WTC11 (cell line): ENCODE data around the gene TBC1D19. TPM values are rescaled to one million over a fixed set of nuclear protein-coding genes. Genes with fewer than 3 reads are reported as not detected.

Experiments used
- ATAC-seq: fragments of 200-7000 bp; cut with Tn5 transposase; 2 replicates; pipeline ENCODE4 v1.10.0; 2021; ENCODE audit warnings: mild to moderate bottlenecking, moderate library complexity
- CTCF ChIA-PET: fragments of 300-600 bp; sonication (Branson Sonifier 250); formaldehyde crosslinking; loops from one replicate; lab custom pipeline; 2021; ENCODE audit warnings: antibody characterized with exemption; lab: Charles Lee
- POLR2A ChIA-PET: fragments of 350-600 bp; sonication (Branson Sonifier 250); formaldehyde crosslinking; loops from one replicate; lab custom pipeline; 2021; ENCODE audit warnings: antibody characterized with exemption; lab: Charles Lee
- DNase-seq: peaks from one replicate; pipeline ENCODE4 v3.0.0; 2021; ENCODE audit warnings: low spot score
- H3K27ac Mint-ChIP-seq: 2 replicates; pipeline ENCODE4 v1.8.0; 2021; ENCODE audit warnings: mixed read lengths
- H3K27me3 Mint-ChIP-seq: 2 replicates; pipeline ENCODE4 v1.8.0; 2021; ENCODE audit warnings: low read depth, mild to moderate bottlenecking, moderate library complexity, mixed read lengths
- H3K36me3 Mint-ChIP-seq: 2 replicates; pipeline ENCODE4 v1.8.0; 2021; ENCODE audit warnings: mixed read lengths
- H3K4me1 Mint-ChIP-seq: 2 replicates; pipeline ENCODE4 v1.8.0; 2022; ENCODE audit warnings: mixed read lengths
- H3K4me3 Mint-ChIP-seq: 2 replicates; pipeline ENCODE4 v1.8.0; 2021; ENCODE audit warnings: mild to moderate bottlenecking, moderate library complexity, mixed read lengths
- H3K9me3 Mint-ChIP-seq: 2 replicates; pipeline ENCODE4 v1.8.0; 2021; ENCODE audit warnings: mixed read lengths
- ELF4 ChIP-seq: sonication (generic); formaldehyde crosslinking; IDR thresholded peaks from 2 replicates; pipeline ENCODE4 v1.8.1; 2022; ENCODE audit warnings: low read depth, mild to moderate bottlenecking, moderate library complexity, missing genetic modification reagents
- GRHL2 ChIP-seq: fragments of 250-450 bp; sonication (Bioruptor Pico); IDR thresholded peaks from 2 replicates; pipeline ENCODE4 v1.8.0; 2022; ENCODE audit warnings: mild to moderate bottlenecking, moderate library complexity; ENCODE audit not compliant: insufficient replicate concordance, severe bottlenecking
- HMGA2 ChIP-seq: fragments of 250-450 bp; sonication (Bioruptor Pico); IDR thresholded peaks from 2 replicates; pipeline ENCODE4 v1.4.0; 2021; ENCODE audit warnings: mild to moderate bottlenecking, moderate library complexity
- MYBL2 ChIP-seq: sonication (generic); formaldehyde crosslinking; IDR thresholded peaks from 2 replicates; pipeline ENCODE4 v1.8.1; 2023; ENCODE audit warnings: mild to moderate bottlenecking, moderate library complexity, missing genetic modification reagents
- NFATC4 ChIP-seq: fragments of 250-450 bp; sonication (Bioruptor Pico); IDR thresholded peaks from 2 replicates; pipeline ENCODE4 v1.9.0; 2021; ENCODE audit warnings: mild to moderate bottlenecking
- PRRX2 ChIP-seq: fragments of 250-450 bp; sonication (Bioruptor Pico); IDR thresholded peaks from 2 replicates; pipeline ENCODE4 v1.8.0; 2021; ENCODE audit warnings: mild to moderate bottlenecking
- SP1 ChIP-seq: sonication (generic); formaldehyde crosslinking; conservative IDR thresholded peaks from 2 replicates; pipeline ENCODE4 v1.8.1; 2022; ENCODE audit warnings: missing genetic modification reagents
- TCF7 ChIP-seq: sonication (generic); formaldehyde crosslinking; IDR thresholded peaks from 2 replicates; pipeline ENCODE4 v1.8.0; 2022; ENCODE audit warnings: mild to moderate bottlenecking, low read depth, missing genetic modification reagents, moderate library complexity
- ZNF121 ChIP-seq: sonication (generic); formaldehyde crosslinking; IDR thresholded peaks from 2 replicates; pipeline ENCODE4 v1.8.0; 2023; ENCODE audit warnings: missing genetic modification reagents
- ZNF138 ChIP-seq: sonication (generic); formaldehyde crosslinking; conservative IDR thresholded peaks from 2 replicates; pipeline ENCODE4 v1.8.1; 2022; ENCODE audit warnings: mild to moderate bottlenecking, moderate library complexity, missing genetic modification reagents
- ZNF317 ChIP-seq: sonication (generic); formaldehyde crosslinking; IDR thresholded peaks from 2 replicates; pipeline ENCODE4 v1.8.1; 2023; ENCODE audit warnings: low read depth, mild to moderate bottlenecking, moderate library complexity, missing genetic modification reagents, borderline replicate concordance
- total RNA-seq: library from RNA; stranded (reverse); gene quantifications from 3 replicates; pipeline ENCODE4 v1.2.3, GENCODE V29; 2021
- TF ChIP-seq, protein P1 (sequence below): sonication (generic); formaldehyde crosslinking; IDR thresholded peaks from 2 replicates; pipeline ENCODE4 v1.8.1; 2022; ENCODE audit warnings: low read depth, mild to moderate bottlenecking, moderate library complexity, missing genetic modification reagents, borderline replicate concordance
- TF ChIP-seq, protein P2 (sequence below): fragments of 250-450 bp; sonication (Bioruptor Pico); IDR thresholded peaks from 2 replicates; pipeline ENCODE4 v1.9.0; 2021; ENCODE audit warnings: mild to moderate bottlenecking, borderline replicate concordance
- TF ChIP-seq, protein P3 (sequence below): sonication (generic); formaldehyde crosslinking; IDR thresholded peaks from 2 replicates; pipeline ENCODE4 v1.8.1; 2023; ENCODE audit warnings: mild to moderate bottlenecking, missing genetic modification reagents
- TF ChIP-seq, protein P4 (sequence below): sonication (generic); formaldehyde crosslinking; IDR thresholded peaks from 2 replicates; pipeline ENCODE4 v1.8.0; 2022; ENCODE audit warnings: mild to moderate bottlenecking, missing genetic modification reagents
- TF ChIP-seq, protein P5 (sequence below): fragments of 250-450 bp; sonication (Bioruptor Pico); IDR thresholded peaks from 2 replicates; pipeline ENCODE4 v1.9.0; 2021; ENCODE audit warnings: moderate library complexity, mild to moderate bottlenecking, inconsistent platforms, borderline replicate concordance
- TF ChIP-seq, protein P6 (sequence below): sonication (generic); formaldehyde crosslinking; IDR thresholded peaks from 2 replicates; pipeline ENCODE4 v1.8.0; 2022; ENCODE audit warnings: mild to moderate bottlenecking, missing genetic modification reagents
- TF ChIP-seq, protein P7 (sequence below): sonication (generic); formaldehyde crosslinking; IDR thresholded peaks from 2 replicates; pipeline ENCODE4 v1.8.0; 2022; ENCODE audit warnings: mild to moderate bottlenecking, missing genetic modification reagents
- TF ChIP-seq, protein P8 (sequence below): fragments of 250-450 bp; sonication (Bioruptor Pico); IDR thresholded peaks from 2 replicates; pipeline ENCODE4 v1.9.0; 2021; ENCODE audit warnings: mild to moderate bottlenecking

TBC1D19 gene
- total RNA-seq, 1 experiment from 2014 or later: 2.1 TPM

DNA sequence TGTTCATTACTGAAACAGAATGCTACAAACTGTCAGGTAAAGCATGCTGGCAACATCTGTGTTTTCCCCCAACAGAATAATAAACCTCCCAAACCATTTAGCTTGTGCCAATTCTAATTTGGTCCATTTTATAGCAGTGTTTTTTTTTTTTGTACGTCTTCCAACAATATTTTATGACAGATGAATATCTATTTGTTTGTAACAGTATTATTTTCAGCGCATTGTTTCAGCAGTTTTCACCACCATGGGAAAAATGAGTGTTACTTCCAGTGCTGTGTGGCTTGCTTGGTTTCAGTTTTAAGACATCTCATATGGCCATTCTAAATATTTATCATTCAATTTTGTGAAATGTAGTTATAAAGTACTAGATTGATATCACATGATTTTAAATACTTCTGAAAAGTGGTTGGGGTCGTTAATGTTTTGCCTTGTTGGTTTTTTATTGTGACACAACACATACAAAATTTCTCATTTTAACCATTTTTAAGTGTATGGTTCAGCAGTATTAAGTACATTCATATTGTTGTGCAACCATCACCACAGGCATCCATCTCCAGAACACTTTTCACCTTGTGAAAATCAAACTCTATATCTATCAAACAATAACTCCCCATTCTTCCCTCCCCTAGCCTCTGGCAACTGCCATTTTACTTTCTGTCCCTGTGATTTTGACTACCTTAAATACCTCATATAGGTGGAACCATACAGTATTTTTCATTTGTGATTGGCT, 25.6 kb upstream of the TBC1D19 start (continued):
- TF ChIP-seq, protein P1, sequence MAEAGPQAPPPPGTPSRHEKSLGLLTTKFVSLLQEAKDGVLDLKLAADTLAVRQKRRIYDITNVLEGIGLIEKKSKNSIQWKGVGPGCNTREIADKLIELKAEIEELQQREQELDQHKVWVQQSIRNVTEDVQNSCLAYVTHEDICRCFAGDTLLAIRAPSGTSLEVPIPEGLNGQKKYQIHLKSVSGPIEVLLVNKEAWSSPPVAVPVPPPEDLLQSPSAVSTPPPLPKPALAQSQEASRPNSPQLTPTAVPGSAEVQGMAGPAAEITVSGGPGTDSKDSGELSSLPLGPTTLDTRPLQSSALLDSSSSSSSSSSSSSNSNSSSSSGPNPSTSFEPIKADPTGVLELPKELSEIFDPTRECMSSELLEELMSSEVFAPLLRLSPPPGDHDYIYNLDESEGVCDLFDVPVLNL (CRISPR knock-in tag): no peak
- TF ChIP-seq MYBL2 (CRISPR knock-in tag): no peak
- no peak for TF ChIP-seq ZNF121 (CRISPR knock-in tag)
- TF ChIP-seq SP1 (CRISPR knock-in tag): no peak

DNA sequence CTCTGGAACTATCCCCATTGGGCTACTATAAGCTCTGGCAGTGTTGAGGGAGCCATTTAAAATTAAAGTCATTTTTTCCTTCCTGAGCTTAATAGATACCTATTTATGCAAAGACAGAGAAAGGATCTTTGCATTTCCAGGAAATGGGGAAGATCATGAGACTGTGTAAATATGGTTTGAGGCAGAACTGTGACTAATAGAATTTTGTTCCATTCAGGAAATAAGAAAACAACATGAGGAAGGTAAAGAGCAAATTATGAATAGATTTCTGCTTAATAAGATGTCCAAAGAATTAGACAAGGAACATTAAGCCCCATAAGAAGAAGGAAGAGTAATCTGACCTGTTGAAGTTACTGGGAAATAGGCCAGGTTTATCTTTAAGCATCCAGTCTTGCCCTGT, 17.8 kb upstream of the TBC1D19 start:
- Mint-ChIP-seq H3K9me3 (peaks cover 5% of the 10 kb centered on the region; the same call in 1 of the 2 replicates), H3K27me3 (peaks cover 3% of the 10 kb centered on the region), H3K27ac (no peak overlapping the region), H3K4me3 (no peak overlapping the region), H3K4me1 (no peaks in the 10 kb centered on the region), H3K36me3 (no peaks in the 10 kb centered on the region)
- ChIA-PET POLR2A (no interaction called here), CTCF (no interaction called here)
- DNase-seq: no peak
- ATAC-seq: no peak
- TF ChIP-seq PRRX2: no peak
- TF ChIP-seq ELF4: no peak
- TF ChIP-seq ZNF317 (CRISPR knock-in tag): no peak
- TF ChIP-seq, protein P2, sequence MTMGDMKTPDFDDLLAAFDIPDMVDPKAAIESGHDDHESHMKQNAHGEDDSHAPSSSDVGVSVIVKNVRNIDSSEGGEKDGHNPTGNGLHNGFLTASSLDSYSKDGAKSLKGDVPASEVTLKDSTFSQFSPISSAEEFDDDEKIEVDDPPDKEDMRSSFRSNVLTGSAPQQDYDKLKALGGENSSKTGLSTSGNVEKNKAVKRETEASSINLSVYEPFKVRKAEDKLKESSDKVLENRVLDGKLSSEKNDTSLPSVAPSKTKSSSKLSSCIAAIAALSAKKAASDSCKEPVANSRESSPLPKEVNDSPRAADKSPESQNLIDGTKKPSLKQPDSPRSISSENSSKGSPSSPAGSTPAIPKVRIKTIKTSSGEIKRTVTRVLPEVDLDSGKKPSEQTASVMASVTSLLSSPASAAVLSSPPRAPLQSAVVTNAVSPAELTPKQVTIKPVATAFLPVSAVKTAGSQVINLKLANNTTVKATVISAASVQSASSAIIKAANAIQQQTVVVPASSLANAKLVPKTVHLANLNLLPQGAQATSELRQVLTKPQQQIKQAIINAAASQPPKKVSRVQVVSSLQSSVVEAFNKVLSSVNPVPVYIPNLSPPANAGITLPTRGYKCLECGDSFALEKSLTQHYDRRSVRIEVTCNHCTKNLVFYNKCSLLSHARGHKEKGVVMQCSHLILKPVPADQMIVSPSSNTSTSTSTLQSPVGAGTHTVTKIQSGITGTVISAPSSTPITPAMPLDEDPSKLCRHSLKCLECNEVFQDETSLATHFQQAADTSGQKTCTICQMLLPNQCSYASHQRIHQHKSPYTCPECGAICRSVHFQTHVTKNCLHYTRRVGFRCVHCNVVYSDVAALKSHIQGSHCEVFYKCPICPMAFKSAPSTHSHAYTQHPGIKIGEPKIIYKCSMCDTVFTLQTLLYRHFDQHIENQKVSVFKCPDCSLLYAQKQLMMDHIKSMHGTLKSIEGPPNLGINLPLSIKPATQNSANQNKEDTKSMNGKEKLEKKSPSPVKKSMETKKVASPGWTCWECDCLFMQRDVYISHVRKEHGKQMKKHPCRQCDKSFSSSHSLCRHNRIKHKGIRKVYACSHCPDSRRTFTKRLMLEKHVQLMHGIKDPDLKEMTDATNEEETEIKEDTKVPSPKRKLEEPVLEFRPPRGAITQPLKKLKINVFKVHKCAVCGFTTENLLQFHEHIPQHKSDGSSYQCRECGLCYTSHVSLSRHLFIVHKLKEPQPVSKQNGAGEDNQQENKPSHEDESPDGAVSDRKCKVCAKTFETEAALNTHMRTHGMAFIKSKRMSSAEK (CRISPR knock-in tag): no peak
- TF ChIP-seq, protein P3, sequence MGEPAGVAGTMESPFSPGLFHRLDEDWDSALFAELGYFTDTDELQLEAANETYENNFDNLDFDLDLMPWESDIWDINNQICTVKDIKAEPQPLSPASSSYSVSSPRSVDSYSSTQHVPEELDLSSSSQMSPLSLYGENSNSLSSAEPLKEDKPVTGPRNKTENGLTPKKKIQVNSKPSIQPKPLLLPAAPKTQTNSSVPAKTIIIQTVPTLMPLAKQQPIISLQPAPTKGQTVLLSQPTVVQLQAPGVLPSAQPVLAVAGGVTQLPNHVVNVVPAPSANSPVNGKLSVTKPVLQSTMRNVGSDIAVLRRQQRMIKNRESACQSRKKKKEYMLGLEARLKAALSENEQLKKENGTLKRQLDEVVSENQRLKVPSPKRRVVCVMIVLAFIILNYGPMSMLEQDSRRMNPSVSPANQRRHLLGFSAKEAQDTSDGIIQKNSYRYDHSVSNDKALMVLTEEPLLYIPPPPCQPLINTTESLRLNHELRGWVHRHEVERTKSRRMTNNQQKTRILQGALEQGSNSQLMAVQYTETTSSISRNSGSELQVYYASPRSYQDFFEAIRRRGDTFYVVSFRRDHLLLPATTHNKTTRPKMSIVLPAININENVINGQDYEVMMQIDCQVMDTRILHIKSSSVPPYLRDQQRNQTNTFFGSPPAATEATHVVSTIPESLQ: no peak
- no peak for TF ChIP-seq MYBL2 (CRISPR knock-in tag)
- TF ChIP-seq, protein P4, sequence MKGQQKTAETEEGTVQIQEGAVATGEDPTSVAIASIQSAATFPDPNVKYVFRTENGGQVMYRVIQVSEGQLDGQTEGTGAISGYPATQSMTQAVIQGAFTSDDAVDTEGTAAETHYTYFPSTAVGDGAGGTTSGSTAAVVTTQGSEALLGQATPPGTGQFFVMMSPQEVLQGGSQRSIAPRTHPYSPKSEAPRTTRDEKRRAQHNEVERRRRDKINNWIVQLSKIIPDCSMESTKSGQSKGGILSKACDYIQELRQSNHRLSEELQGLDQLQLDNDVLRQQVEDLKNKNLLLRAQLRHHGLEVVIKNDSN (CRISPR knock-in tag): no peak
- TF ChIP-seq SP1 (CRISPR knock-in tag): no peak

DNA sequence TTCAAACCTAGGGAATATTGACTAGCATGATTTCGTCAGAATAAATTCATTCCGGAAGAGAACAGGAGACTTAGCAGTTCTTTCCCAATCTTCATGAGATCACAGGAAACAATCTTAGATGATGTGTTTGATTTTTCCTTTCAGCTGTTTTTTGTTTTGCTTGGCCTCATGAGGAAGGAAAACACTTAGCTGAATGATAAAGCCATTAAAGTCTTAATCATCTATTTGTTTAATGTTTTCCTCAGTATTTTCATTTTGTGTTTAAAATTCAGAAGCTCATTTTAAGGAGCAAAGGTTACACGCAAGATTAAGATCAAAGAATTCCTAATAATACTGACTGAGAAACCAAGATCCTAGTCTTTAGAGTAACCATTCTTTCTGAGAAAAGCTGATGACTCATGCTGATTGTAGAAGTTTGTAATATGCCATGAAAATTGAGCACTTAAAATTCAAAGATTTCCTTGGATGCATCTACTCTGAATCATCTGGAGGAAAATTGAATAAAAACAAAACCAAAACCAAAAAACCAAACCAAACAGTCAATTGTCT, 15.4 kb upstream of the TBC1D19 start:
- H3K4me1 Mint-ChIP-seq: 0 out of 2 replicates have a peak, but pooled peaks cover 3% of the 10 kb centered on the region
- no peaks in the 10 kb centered on the region for H3K36me3 Mint-ChIP-seq
- ChIA-PET CTCF (no interaction called here), POLR2A (no interaction called here)
- ATAC-seq (no peak), DNase-seq (no peak)
- H3K9me3 Mint-ChIP-seq: no peaks in the 10 kb centered on the region
- no peak overlapping the region for H3K4me3 Mint-ChIP-seq
- H3K27me3 Mint-ChIP-seq: no peaks in the 10 kb centered on the region; the same call in 1 of the 2 replicates
- no peak overlapping the region for H3K27ac Mint-ChIP-seq
- no peak for TF ChIP-seq TCF7 (CRISPR knock-in tag)
- TF ChIP-seq ZNF138 (CRISPR knock-in tag): no peak
- TF ChIP-seq, protein P5, sequence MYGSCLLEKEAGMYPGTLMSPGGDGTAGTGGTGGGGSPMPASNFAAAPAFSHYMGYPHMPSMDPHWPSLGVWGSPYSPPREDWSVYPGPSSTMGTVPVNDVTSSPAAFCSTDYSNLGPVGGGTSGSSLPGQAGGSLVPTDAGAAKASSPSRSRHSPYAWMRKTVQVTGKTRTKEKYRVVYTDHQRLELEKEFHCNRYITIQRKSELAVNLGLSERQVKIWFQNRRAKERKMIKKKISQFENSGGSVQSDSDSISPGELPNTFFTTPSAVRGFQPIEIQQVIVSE (CRISPR knock-in tag): no peak
- TF ChIP-seq, protein P6, sequence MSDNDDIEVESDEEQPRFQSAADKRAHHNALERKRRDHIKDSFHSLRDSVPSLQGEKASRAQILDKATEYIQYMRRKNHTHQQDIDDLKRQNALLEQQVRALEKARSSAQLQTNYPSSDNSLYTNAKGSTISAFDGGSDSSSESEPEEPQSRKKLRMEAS (CRISPR knock-in tag): no peak
- no peak for TF ChIP-seq GRHL2
- TF ChIP-seq, protein P7, sequence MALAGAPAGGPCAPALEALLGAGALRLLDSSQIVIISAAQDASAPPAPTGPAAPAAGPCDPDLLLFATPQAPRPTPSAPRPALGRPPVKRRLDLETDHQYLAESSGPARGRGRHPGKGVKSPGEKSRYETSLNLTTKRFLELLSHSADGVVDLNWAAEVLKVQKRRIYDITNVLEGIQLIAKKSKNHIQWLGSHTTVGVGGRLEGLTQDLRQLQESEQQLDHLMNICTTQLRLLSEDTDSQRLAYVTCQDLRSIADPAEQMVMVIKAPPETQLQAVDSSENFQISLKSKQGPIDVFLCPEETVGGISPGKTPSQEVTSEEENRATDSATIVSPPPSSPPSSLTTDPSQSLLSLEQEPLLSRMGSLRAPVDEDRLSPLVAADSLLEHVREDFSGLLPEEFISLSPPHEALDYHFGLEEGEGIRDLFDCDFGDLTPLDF (CRISPR knock-in tag): no peak
- no peak for TF ChIP-seq NFATC4
- TF ChIP-seq, protein P8, sequence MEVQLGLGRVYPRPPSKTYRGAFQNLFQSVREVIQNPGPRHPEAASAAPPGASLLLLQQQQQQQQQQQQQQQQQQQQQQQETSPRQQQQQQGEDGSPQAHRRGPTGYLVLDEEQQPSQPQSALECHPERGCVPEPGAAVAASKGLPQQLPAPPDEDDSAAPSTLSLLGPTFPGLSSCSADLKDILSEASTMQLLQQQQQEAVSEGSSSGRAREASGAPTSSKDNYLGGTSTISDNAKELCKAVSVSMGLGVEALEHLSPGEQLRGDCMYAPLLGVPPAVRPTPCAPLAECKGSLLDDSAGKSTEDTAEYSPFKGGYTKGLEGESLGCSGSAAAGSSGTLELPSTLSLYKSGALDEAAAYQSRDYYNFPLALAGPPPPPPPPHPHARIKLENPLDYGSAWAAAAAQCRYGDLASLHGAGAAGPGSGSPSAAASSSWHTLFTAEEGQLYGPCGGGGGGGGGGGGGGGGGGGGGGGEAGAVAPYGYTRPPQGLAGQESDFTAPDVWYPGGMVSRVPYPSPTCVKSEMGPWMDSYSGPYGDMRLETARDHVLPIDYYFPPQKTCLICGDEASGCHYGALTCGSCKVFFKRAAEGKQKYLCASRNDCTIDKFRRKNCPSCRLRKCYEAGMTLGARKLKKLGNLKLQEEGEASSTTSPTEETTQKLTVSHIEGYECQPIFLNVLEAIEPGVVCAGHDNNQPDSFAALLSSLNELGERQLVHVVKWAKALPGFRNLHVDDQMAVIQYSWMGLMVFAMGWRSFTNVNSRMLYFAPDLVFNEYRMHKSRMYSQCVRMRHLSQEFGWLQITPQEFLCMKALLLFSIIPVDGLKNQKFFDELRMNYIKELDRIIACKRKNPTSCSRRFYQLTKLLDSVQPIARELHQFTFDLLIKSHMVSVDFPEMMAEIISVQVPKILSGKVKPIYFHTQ: no peak
- no peak for TF ChIP-seq HMGA2 (CRISPR knock-in tag)
